Hematopoietic multipotent progenitor cell treated with erythropoietin and hydrocortisone succinate and interleukin-3 and kit ligand, for 17 days (in vitro differentiated cells): ENCODE results near the gene SAP25.
"Not testable (repeated sequence)": the region's sequence is repeated elsewhere in the genome, so short reads cannot be mapped to it uniquely, and the experiment has no call there.

Experiments used
- DNase-seq: peaks from one replicate; pipeline ENCODE4 v3.0.0-alpha.2; 2015; ENCODE audit warnings: low spot score

Gene SAP25

GRCh38 chr7:100575746-100576383 is 2.2 kb upstream of the SAP25 start:
- DNase-seq = no peak

GRCh38 chr7:100575206-100575631 is 1.5 kb upstream of the SAP25 start:
- no peak for DNase-seq

GRCh38 chr7:100574362-100575205 is 884 bp upstream of the SAP25 start:
- DNase-seq = no peak

- no peak for DNase-seq
Observed at GRCh38 chr7:100572949-100573675, 588 bp downstream of the SAP25 start.

- DNase-seq = no peak
Observed at GRCh38 chr7:100572281-100572948, 1.3 kb downstream of the SAP25 start.

- no peak for DNase-seq
Observed at GRCh38 chr7:100571829-100572116, 1.9 kb downstream of the SAP25 start.

GRCh38 chr7:100570954-100571828 is 2.5 kb downstream of the SAP25 start:
- no peak for DNase-seq

GRCh38 chr7:100568896-100569844 is 4.5 kb downstream of the SAP25 start:
- DNase-seq = peak; percentile 37

- DNase-seq = no peak
Observed at GRCh38 chr7:100568176-100568895, 5.4 kb downstream of the SAP25 start.

- DNase-seq = no peak
Observed at GRCh38 chr7:100567751-100568175, 5.9 kb downstream of the SAP25 start.

GRCh38 chr7:100567031-100567730 is 6.5 kb downstream of the SAP25 start:
- DNase-seq = no peak

- no peak for DNase-seq
Observed at GRCh38 chr7:100566018-100566531, 7.6 kb downstream of the SAP25 start.

GRCh38 chr7:100565133-100565571 is 8.5 kb downstream of the SAP25 start:
- DNase-seq = no peak

GRCh38 chr7:100564405-100564804 is 9.3 kb downstream of the SAP25 start:
- DNase-seq = not testable (repeated sequence)

GRCh38 chr7:100563809-100564400 is 9.8 kb downstream of the SAP25 start:
- DNase-seq = peak; percentile 82

GRCh38 chr7:100563100-100563564 is 10.6 kb downstream of the SAP25 start:
- no peak for DNase-seq

GRCh38 chr7:100562195-100563099 is 11.3 kb downstream of the SAP25 start:
- DNase-seq = no peak
